Psoas muscle (tissue), 8 donors: Measurements from ENCODE around the gene HMGN1. TPM values are rescaled to one million over a fixed set of nuclear protein-coding genes. Genes with fewer than 3 reads are reported as not detected.
"Not testable (repeated sequence)": the region's sequence is repeated elsewhere in the genome, so short reads cannot be mapped to it uniquely, and the experiment has no call there.

ENCODE experiments used
- ATAC-seq, 4 donors: fragments of 200-7000 bp; cut with Tn5 transposase; one replicate each; pipeline ENCODE4 v1.9.1; 2020; ENCODE audit warnings: moderate library complexity in 3 of 4, mild to moderate bottlenecking in 2 of 4
- DNase-seq, 2 donors: peaks; one replicate each; pipeline ENCODE4 v3.0.0-alpha.2; 2020
- H3K27ac ChIP-seq: fragments of 200-600 bp; one replicate; pipeline ENCODE4 v1.8.0; 2022
- H3K27me3 ChIP-seq, 3 donors: fragments of 200-600 bp in 1 of 3; one replicate each; pipeline versions ENCODE4 v1.6.1 to v1.8.0; 2013 to 2022; ENCODE audit warnings: low read length in 2 of 3, mild to moderate bottlenecking in 2 of 3, moderate library complexity in 1 of 3; ENCODE audit not compliant: insufficient read depth in 3 of 3
- H3K36me3 ChIP-seq, 2 donors: fragments of 200-600 bp in 1 of 2; one replicate each; pipeline versions ENCODE4 v1.6.1 to v1.8.0; 2013 to 2022; ENCODE audit warnings: low read depth in 1 of 2, mild to moderate bottlenecking in 1 of 2, moderate library complexity in 1 of 2; ENCODE audit not compliant: insufficient read depth in 1 of 2
- H3K4me1 ChIP-seq: fragments of 200-600 bp; one replicate; pipeline ENCODE4 v1.8.0; 2022
- H3K4me3 ChIP-seq: fragments of 200-600 bp; one replicate; pipeline ENCODE4 v1.8.0; 2022; ENCODE audit warnings: mild to moderate bottlenecking
- H3K9me3 ChIP-seq: fragments of 200-600 bp; one replicate; pipeline ENCODE4 v1.8.0; 2022
- WGBS, 3 donors: extraction: QIAGEN DNeasy Blood & Tissue Kit; methylation state at CpG; one replicate each; pipeline versions ENCODE4 v1.1.6 to v1.1.7; 2013; 5-methylcytosine and 5-hydroxymethylcytosine counted together
- intact Hi-C, 2 donors: fragments of 100-400 bp; cut with DNase I; formaldehyde crosslinking; loops; one replicate each; pipeline versions ENCODE4 v1.11.0 to v1.14.2; 2022
- polyA plus RNA-seq, 3 donors: library from polyadenylated mRNA; stranded (reverse); fragments of 200-250 nt; gene quantifications; one replicate each; pipeline ENCODE4 v1.2.3, GENCODE V29; 2013
- total RNA-seq, 4 donors: library from RNA; stranded (reverse); fragmentation: NEBNext Ultra II Directional in 2 of 4; extraction: Animal tissue kit (Norgen Biotek cat#: 25700) in 2 of 4; gene quantifications; one replicate each; pipeline versions ENCODE4 v1.2.1 to v1.2.4, GENCODE V29; 2021 to 2023
- TF ChIP-seq, protein P1 (sequence below): fragments of 200-600 bp; IDR thresholded peaks from one replicate; pipeline ENCODE4 v1.8.0; 2022; ENCODE audit warnings: antibody characterized with exemption
- donor health status: healthy with polysubstance abuse.
- donor health status: DM: no; HTN: no; CAD: no; lungs with moderate emphysema.
- donor health status: Bipolar disorder and iron deficiency.
- donor health status: healthy.
- donor health status: DM: yes; HTN: yes; CAD: no.
- donor health status: DM: no; HTN: no; CAD: no.
- donor health status: DM: no; HTN: no; CAD: no.
- donor health status: DM: yes; HTN: yes; CAD: no.

Gene HMGN1
- total and polyA plus RNA-seq, 7 donors: 13.9 to 37.2 (median 17.7) TPM

DNA sequence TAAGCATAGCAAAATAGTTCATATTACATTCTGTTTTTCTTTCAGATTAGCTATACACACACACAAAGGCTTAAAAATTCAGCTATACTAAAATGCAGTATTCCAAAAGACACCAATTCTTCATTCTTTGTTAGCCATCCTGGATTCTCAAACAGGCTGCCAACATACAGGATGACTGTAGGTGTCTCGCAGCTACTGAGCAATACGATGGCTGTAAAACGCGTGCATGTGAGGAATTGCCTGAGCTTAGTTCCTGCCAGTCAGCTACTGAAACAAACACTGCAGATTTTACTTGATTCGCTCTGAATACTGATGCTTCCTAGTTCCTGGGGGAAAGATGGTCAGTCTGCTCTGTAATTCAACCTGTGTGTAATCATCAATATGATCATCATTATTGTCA, 24.7 kb upstream of the HMGN1 start:
- WGBS, 3 donors: 10 to 17% (median 12%) methylated on average over 5 of the region's 5 CpGs
- peak in 1 of 4 donors; percentile 54 for ATAC-seq
- no peaks in the 10 kb centered on the region for H3K36me3 ChIP-seq

DNA sequence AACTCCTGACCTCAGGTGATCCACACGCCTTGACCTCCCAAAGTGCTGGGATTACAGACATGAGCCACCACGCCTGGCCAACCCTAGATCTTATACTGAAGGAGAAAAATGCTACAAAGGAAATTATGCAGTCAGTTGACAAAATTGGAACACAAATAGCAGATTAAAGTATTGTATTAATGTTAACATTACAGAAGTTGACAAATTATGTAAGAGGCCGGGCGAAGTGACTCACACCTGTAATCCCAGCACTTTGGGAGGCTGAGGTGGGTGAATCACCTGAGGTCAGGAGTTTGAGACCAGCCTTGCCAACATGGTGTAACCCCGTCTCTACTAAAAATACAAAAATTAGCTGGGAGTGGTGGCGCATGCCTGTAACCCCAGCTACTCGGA, 21.0 kb upstream of the HMGN1 start:
- intact Hi-C loops, ATAC-seq, DNase-seq, H3K36me3 ChIP-seq, H3K27me3 ChIP-seq, H3K4me1 ChIP-seq, H3K4me3 ChIP-seq, H3K9me3 ChIP-seq, H3K27ac ChIP-seq: not testable (repeated sequence)
- WGBS, 3 donors: 81 to 85% (median 82%) methylated on average over 7 of the region's 7 CpGs

More for the DNA sequence above, 24.7 kb upstream of the HMGN1 start:
- Histone ChIP-seq H3K4me3 (no peak overlapping the region), H3K9me3 (no peaks in the 10 kb centered on the region), H3K27ac (no peak overlapping the region), H3K27me3 (peaks cover 0 to 3% (median 0%) of the 10 kb centered on the region in 3 donors), H3K4me1 (no peaks in the 10 kb centered on the region)
- TF ChIP-seq, protein P1, sequence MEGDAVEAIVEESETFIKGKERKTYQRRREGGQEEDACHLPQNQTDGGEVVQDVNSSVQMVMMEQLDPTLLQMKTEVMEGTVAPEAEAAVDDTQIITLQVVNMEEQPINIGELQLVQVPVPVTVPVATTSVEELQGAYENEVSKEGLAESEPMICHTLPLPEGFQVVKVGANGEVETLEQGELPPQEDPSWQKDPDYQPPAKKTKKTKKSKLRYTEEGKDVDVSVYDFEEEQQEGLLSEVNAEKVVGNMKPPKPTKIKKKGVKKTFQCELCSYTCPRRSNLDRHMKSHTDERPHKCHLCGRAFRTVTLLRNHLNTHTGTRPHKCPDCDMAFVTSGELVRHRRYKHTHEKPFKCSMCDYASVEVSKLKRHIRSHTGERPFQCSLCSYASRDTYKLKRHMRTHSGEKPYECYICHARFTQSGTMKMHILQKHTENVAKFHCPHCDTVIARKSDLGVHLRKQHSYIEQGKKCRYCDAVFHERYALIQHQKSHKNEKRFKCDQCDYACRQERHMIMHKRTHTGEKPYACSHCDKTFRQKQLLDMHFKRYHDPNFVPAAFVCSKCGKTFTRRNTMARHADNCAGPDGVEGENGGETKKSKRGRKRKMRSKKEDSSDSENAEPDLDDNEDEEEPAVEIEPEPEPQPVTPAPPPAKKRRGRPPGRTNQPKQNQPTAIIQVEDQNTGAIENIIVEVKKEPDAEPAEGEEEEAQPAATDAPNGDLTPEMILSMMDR: peak; percentile 8
- DNase-seq: no peak
- intact Hi-C loops: no loop called here

DNA sequence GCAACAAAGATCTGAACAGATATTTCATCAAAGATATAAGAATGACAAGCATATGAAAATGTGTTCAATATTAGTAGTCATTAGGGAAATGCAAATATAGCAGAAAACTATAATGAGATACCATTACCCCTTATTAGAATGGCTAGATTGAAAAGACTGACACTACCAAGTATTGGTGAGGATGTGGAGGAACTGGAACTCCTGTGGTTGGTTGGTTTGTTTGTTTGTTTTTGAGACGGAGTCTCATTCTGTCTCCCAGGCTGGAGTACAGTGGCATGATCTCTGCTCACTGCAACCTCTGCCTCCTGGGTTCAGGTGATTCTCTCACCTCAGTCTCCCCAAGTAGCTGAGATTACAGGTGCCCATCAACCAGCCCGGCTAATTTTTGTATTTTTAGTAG, 18.9 kb upstream of the HMGN1 start:
- H3K4me1 ChIP-seq: no peaks in the 10 kb centered on the region

DNA sequence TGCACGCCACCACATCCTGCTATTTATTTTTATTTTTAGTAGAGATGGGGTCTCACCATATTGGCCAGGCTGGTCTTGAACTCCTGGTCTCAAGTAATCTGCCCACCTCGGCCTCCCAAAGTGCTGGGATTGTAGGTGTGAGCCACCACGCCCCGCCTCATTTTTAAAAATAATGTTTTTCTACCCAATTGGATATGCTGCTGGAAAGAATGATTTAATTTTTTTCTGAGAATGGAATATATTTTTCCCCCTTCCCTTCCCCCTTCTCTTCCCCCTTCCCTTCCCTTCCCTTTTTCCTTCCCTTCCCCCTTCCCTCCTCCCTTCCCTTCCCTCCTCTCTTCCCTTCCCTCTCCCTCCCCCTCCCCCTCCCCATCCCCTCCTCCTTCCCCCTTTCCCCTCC, 17.7 kb upstream of the HMGN1 start:
- Histone ChIP-seq H3K4me1 (no peaks in the 10 kb centered on the region), H3K4me3 (no peak overlapping the region), H3K9me3 (no peaks in the 10 kb centered on the region), H3K36me3 (no peaks in the 10 kb centered on the region), H3K27me3 (no peaks in the 10 kb centered on the region), H3K27ac (no peak overlapping the region)
- TF ChIP-seq, protein P1: no peak
- DNase-seq (no peak), ATAC-seq (no peak)
- intact Hi-C loops: no loop called here
- 93 to 97% (median 96%) methylated on average over 4 of the region's 4 CpGs for WGBS, 3 donors

More for the DNA sequence above, 18.9 kb upstream of the HMGN1 start:
- 88 to 89% (median 88%) methylated on average over 2 of the region's 2 CpGs for WGBS, 3 donors
- H3K27ac ChIP-seq: no peak overlapping the region
- TF ChIP-seq, protein P1: no peak
- intact Hi-C loops: no loop called here
- ATAC-seq: no peak
- H3K4me3 ChIP-seq: no peak overlapping the region
- no peaks in the 10 kb centered on the region for H3K27me3 ChIP-seq
- no peaks in the 10 kb centered on the region for H3K9me3 ChIP-seq
- H3K36me3 ChIP-seq: no peaks in the 10 kb centered on the region
- no peak for DNase-seq

DNA sequence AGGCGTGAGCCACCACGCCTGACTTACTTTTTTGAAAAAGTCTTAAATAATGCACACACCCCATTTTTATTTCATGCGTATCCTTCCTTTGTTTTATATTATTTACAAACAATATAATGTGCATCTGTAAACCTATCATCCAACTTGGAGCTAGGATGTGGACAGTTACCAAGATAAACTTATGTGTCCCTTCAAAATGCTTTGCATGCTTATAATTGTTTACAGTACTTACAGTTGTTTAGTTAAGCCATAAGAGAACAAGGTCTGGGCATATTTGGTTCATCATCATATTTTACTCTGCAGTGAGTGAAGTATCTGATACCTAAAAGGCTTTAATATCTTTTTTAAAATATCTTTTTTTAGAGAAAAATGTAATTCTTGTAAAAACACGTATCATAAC, 16.1 kb upstream of the HMGN1 start:
- no peak overlapping the region for H3K4me3 ChIP-seq
- H3K4me1 ChIP-seq: no peaks in the 10 kb centered on the region
- intact Hi-C loops: no loop called here
- ATAC-seq (no peak), DNase-seq (no peak)
- no peaks in the 10 kb centered on the region for H3K9me3 ChIP-seq
- TF ChIP-seq, protein P1: no peak
- no peaks in the 10 kb centered on the region for H3K27me3 ChIP-seq
- 93 to 94% (median 94%) methylated on average over 4 of the region's 4 CpGs for WGBS, 3 donors
- H3K36me3 ChIP-seq: no peaks in the 10 kb centered on the region
- H3K27ac ChIP-seq: no peak overlapping the region
